AG09319 (cell line): ENCODE results near the gene KMT2C.
"Not testable (repeated sequence)": the region's sequence is repeated elsewhere in the genome, so short reads cannot be mapped to it uniquely, and the experiment has no call there.

Experiments
- DNase-seq: peaks from one replicate; pipeline ENCODE4 v3.0.0-alpha.2; 2010; ENCODE audit warnings: low read depth; ENCODE audit errors: extremely low read depth
- CTCF ChIP-seq: IDR thresholded peaks from 2 replicates; pipeline ENCODE4 v1.5.1; 2011; ENCODE audit warnings: low read depth, mild to moderate bottlenecking, inconsistent platforms, low read length, moderate library complexity

Gene KMT2C

GRCh38 chr7:152430854-152431253, 4.9 kb downstream of the KMT2C start:
- TF ChIP-seq CTCF, result no peak
- DNase-seq, result no peak

- DNase-seq, result not testable (repeated sequence)
Measured at GRCh38 chr7:152430118-152430517, 5.7 kb downstream of the KMT2C start.

- DNase-seq, result no peak
- no peak for TF ChIP-seq CTCF
Measured at GRCh38 chr7:152424348-152425108, 11.3 kb downstream of the KMT2C start.

- TF ChIP-seq CTCF, result no peak
- DNase-seq, result no peak
Measured at GRCh38 chr7:152423991-152424347, 11.8 kb downstream of the KMT2C start.

- DNase-seq, result not testable (repeated sequence)
Measured at GRCh38 chr7:152423171-152423570, 12.6 kb downstream of the KMT2C start.

- not testable (repeated sequence) for DNase-seq
Measured at GRCh38 chr7:152420950-152421349, 14.9 kb downstream of the KMT2C start.

- no peak for DNase-seq
- TF ChIP-seq CTCF, result no peak
Measured at GRCh38 chr7:152419473-152420429, 16.1 kb downstream of the KMT2C start.

GRCh38 chr7:152414779-152415178, 21.0 kb downstream of the KMT2C start:
- DNase-seq, result no peak
- no peak for TF ChIP-seq CTCF
